ENCODE measurements around the gene HSF5. TPM values are rescaled to one million over a fixed set of nuclear protein-coding genes. Genes with fewer than 3 reads are reported as not detected.
A peak's percentile ranks its signal among the peaks of the same experiment; 100 is the strongest.

HSF5 gene
- total and polyA plus RNA-seq, 8 donors, result 0.18 TPM; not detected in 7

DNA sequence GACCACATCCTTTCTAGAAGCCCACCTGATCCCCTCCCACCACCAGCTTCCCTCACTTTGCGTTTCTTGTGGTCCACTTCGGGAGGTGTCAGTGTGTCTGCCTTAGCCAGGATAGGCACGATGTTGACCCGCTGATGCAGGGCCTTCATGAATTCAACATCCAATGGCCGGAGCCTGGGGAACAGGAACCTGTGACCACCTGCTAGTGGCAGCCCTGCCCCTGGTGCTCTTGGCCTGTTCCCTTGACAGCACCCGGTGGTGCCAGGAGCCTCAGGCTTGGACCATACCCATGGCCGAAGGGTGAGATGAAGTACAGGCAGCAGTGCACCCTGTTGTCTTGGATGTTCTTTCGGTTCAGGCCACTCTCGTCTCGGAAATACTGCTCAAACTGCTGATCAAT lies 33.5 kb upstream of the HSF5 start:
- no peak overlapping the region for H3K4me3 ChIP-seq
- H3K36me3 ChIP-seq, result no peaks in the 10 kb centered on the region
- peaks cover 15 to 34% (median 20%) of the 10 kb centered on the region in 4 donors for H3K4me1 ChIP-seq
- intact Hi-C loops (cut with DNase I; ENCODE audit: low total_unique reads), result no loop called here
- no peak overlapping the region for H3K27ac ChIP-seq
- H3K27me3 ChIP-seq, result no peaks in the 10 kb centered on the region
- no peaks in the 10 kb centered on the region for H3K9me3 ChIP-seq
- WGBS, 5 donors, result 86 to 96% (median 93%) methylated on average over 10 of the region's 10 CpGs
- DNase-seq, result no peak
- no peak for TF ChIP-seq POLR2A (IDR thresholded peaks at IDR 0.05)
- no peak for TF ChIP-seq EP300 (IDR thresholded peaks at IDR 0.05)

GRCh38 chr17:58520843-58521430 lies 32.7 kb upstream of the HSF5 start:
- DNase-seq, result peak in 1 of 2 donors; percentile 52
- H3K4me1 ChIP-seq, result peaks cover 19 to 37% (median 25%) of the 10 kb centered on the region in 4 donors
- H3K9me3 ChIP-seq, result no peaks in the 10 kb centered on the region
- H3K27me3 ChIP-seq, result no peaks in the 10 kb centered on the region
- H3K27ac ChIP-seq, result no peak overlapping the region
- TF ChIP-seq POLR2AphosphoS5 (IDR thresholded peaks at IDR 0.05), result no peak
- peak in 2 of 7 experiments; percentile 16 to 33 for TF ChIP-seq CTCF (IDR thresholded peaks at IDR 0.05)
- WGBS, 5 donors, result 68 to 77% (median 75%) methylated on average over 15 of the region's 15 CpGs
- H3K4me3 ChIP-seq, result no peak overlapping the region
- intact Hi-C loops (cut with DNase I; ENCODE audit: low total_unique reads), result no loop called here
- no peaks in the 10 kb centered on the region for H3K36me3 ChIP-seq

DNA sequence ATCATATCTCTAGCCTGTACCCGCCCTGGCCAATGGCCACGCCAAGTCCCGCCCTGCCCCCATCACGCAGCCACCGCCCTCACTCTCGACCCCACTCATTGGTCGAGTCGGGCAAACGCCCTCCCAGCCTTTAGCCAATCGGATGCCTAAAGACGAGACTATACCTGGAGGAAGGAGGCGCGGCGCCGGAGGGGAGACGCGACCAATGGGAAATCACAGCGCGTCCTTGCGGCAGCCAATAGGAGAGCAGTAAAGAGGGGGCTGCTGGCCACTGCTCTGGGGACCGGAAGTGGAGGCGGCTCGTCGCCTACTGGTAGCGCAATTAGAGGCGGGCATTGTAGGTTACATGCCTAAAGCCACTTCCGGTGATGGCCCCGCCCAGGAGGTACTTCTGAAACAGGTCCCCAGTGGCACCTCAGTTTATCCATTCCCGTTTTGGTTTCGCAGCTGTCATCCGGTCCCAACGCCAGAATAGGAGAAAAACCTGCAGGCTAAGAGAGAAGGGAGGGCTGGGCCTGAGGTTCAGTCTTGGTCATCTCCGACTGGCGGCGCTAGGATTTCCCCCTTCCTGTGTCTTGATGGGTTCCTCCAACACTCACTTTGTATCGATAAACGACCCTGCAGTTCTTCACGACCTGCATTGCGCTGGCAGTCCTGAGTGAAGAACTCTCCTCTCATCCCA lies 29.9 kb upstream of the HSF5 start:
- intact Hi-C loops (cut with DNase I; ENCODE audit: low total_unique reads), result loop anchor here (10.0 kb wide), 1 partner anchor 487 kb away; no protein-coding TSS in a partner anchor
- Histone ChIP-seq H3K27me3 (no peaks in the 10 kb centered on the region), H3K9me3 (no peaks in the 10 kb centered on the region), H3K4me3 (peak overlapping the region; percentile 63 to 76 (median 68)), H3K27ac (peak overlapping the region; percentile 93 to 98 (median 95)), H3K4me1 (peaks cover 34 to 60% (median 50%) of the 10 kb centered on the region in 4 donors), H3K36me3 (no peaks in the 10 kb centered on the region)
- TF ChIP-seq POLR2AphosphoS5 (IDR thresholded peaks at IDR 0.05), result peak in 2 of 3 donors; percentile 81 to 87
- TF ChIP-seq CTCF (IDR thresholded peaks at IDR 0.05), result no peak
- DNase-seq, result peak; percentile 99 to 100
- 0 to 1% (median 0%) methylated on average over 29 to 39 of the region's 39 CpGs for WGBS, 5 donors

- Histone ChIP-seq H3K9me3 (no peaks in the 10 kb centered on the region), H3K4me3 (peak overlapping the region; percentile 63 to 76 (median 68)), H3K4me1 (peaks cover 36 to 66% (median 54%) of the 10 kb centered on the region in 4 donors), H3K27me3 (no peaks in the 10 kb centered on the region), H3K36me3 (peaks cover 0 to 6% (median 3%) of the 10 kb centered on the region in 4 donors), H3K27ac (peak overlapping the region; percentile 87 to 98 (median 94))
- intact Hi-C loops (cut with DNase I; ENCODE audit: low total_unique reads), result loop anchor here (10.0 kb wide), 1 partner anchor 487 kb away; no protein-coding TSS in a partner anchor
- DNase-seq, result no peak
- TF ChIP-seq POLR2AphosphoS5 (IDR thresholded peaks at IDR 0.05) (peak in 2 of 3 donors; percentile 63 to 65), CTCF (IDR thresholded peaks at IDR 0.05) (no peak), POLR2A (IDR thresholded peaks at IDR 0.05) (peak in 1 of 4 donors; percentile 25), EP300 (IDR thresholded peaks at IDR 0.05) (no peak)
- WGBS, 5 donors, result 0 to 1% (median 0%) methylated on average over 19 to 27 of the region's 27 CpGs
These were observed 29.2 kb upstream of the HSF5 start for GRCh38 chr17:58517378-58517927.

Measured in stomach (tissue), 9 donors.